GM19467 (cell line): Measurements from ENCODE around the gene ETV6.
A peak's percentile ranks its signal among the peaks of the same experiment; 100 is the strongest.

Experiments
- ATAC-seq: cut with Tn5 transposase; IDR thresholded peaks from one replicate; pipeline ENCODE4 v1.9.1; 2021; ENCODE audit warnings: mild to moderate bottlenecking, moderate library complexity; ENCODE audit not compliant: unreplicated experiment

The ETV6 gene

DNA sequence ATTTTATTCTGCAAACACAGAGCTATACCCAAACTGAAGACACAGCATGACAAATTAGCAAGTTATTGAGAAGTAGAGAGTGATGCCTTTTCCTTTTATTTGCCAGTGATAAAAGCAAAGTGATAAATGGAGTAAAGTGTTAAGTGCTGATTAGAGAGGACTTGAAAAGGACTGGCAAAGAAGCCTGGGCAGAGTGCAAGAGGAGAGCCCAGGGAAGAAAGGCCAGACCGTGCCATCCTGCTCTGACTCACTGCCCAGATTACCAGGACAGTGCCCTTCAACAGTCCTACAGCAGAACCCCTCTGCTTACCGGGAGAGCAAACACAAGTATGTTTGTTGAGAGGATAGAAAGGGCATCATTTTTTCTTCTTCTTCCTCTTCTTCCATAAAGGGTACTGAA lies 106.5 kb downstream of the ETV6 start:
- ATAC-seq, result no peak

- no peak for ATAC-seq
Measured at GRCh38 chr12:11756523-11756922, 107.0 kb downstream of the ETV6 start.

DNA sequence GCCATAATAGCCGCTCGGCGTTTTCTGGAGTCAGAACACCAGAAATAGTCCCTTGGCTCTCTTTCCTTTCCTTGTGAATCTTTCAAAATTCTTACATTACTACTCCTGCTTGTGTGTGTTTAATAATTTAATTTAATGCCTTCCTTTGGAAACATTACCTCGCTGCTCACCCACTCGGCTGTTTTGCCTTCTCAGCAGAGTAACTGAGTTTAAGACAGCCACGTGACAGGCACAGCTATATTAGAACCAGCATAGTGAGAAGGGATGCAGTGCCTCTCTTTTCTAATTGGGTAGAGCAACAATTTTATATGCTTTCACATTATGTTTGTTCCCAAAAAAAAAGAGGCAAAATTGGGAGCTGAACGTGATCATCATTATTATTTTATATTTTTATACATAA lies 107.6 kb downstream of the ETV6 start:
- no peak for ATAC-seq

- no peak for ATAC-seq
Measured at GRCh38 chr12:11757531-11757930, 108.1 kb downstream of the ETV6 start.

DNA sequence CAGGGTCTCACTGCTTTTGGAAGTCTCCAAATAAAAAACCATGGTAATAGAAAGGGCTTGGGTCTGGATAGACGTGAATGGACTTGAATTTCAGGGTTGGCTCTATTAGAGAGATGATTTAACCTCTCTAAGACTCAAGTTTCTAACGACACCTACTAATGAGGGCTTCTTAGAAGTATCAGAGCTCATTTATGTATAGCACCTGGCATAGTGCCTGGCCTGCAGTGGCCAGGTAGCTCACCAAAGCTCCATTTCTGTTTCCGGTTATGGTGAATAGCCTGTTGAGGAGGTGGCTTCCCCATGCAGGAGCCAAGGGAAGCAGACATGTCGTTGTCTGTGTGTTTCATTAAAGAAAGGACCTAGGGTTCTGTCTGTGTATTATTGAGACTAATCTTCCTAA lies 108.6 kb downstream of the ETV6 start:
- ATAC-seq, result no peak

DNA sequence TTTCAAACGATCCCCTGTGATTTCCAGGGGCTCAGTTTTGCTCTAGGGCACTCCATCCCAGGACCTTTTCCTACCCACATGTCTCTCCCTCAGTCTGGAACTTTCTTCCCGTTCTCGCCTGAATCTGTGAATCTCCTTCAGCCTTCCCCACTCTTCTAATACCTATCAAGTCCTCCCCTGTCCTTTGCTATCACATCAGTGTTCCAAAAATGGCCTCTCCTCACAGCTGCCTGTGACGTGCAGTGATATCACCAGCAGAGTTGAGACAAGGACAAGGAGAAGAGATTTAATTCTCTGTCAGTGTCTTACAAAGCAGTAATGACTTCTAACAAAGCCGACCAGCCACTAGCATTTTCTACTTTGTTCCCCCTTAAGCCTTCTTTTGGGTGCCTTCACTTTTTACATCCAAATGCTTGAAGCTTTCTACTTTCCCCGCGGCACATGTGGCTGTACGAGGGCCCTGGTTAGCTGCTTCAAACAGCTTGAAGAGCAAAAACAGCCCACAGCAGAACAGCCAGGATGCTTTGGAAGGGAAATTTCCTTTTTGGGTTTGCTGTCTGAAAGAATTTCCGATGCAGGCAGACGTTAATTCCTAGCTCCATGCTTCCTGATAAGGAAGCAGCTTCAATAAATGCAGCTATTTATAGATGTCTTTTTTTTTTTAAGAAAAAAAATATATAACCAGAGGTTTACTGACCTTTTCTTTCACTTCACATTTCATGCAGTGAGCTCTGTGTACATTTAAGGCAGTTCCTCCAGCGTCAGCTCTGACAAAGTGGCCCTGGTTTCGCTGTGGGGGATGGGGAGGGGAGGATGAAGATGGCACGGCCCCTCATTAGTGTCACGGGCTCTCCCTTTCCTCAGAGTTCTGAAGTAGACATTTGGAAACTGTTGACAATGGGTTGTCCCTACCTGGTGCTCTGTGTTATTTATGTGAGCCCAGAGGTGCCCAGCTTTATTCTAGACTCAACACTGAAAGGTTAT lies 109.3 kb downstream of the ETV6 start:
- no peak for ATAC-seq

DNA sequence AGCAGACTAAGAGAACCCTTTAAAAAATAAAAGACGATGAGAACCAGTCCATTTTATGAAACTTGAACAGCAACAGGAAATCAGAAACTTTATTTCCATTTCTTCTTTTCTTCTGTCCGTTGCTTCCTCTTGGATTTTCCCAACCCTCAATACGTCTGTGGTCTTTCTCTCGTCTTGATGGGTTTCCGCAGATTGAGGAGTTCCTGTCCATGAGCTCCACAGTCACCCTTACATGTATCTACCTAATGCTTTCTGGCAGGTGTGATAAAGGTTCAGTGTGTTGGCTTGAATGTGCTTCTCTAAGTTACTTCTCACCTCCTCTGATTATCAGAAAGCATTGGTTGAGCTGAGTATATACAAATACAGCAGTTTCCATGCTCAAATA lies 110.0 kb downstream of the ETV6 start:
- ATAC-seq, result no peak

- ATAC-seq, result no peak
Measured at GRCh38 chr12:11759899-11760298, 110.4 kb downstream of the ETV6 start.

DNA sequence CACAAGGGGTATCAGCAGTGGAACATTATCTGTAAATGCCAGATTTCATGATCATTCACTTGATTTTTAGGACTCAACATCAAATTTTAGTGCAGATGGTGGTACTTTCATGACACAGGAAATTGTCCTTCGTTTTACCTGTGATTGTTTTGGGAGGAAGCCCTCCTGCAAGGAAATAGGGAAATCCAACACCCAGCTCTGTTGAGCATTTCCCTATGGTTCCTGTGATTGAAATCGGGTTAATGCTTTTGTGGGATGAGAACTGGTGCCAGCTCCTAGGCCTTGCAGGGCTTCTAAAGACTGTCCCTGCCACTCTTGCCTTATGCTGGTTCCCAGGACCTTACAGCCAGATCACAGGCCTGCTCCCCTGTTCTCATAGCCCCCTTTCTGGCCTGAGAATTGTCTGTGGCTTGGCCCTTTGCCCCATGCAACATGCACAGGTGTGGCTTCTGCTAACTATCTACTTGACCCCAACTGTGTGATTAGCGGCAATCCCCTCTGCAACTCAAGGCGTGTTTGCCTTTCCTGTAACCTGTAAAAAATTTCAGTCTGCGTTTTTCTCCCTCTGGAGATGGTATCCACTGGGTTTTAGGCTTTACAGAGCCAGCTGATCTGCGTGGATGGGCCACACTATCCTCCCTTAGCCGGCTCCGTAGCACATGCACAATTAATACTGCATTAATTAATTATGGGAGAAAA lies 112.5 kb downstream of the ETV6 start:
- ATAC-seq, result peak; percentile 43

GRCh38 chr12:11762723-11763326 lies 113.4 kb downstream of the ETV6 start:
- ATAC-seq, result no peak

DNA sequence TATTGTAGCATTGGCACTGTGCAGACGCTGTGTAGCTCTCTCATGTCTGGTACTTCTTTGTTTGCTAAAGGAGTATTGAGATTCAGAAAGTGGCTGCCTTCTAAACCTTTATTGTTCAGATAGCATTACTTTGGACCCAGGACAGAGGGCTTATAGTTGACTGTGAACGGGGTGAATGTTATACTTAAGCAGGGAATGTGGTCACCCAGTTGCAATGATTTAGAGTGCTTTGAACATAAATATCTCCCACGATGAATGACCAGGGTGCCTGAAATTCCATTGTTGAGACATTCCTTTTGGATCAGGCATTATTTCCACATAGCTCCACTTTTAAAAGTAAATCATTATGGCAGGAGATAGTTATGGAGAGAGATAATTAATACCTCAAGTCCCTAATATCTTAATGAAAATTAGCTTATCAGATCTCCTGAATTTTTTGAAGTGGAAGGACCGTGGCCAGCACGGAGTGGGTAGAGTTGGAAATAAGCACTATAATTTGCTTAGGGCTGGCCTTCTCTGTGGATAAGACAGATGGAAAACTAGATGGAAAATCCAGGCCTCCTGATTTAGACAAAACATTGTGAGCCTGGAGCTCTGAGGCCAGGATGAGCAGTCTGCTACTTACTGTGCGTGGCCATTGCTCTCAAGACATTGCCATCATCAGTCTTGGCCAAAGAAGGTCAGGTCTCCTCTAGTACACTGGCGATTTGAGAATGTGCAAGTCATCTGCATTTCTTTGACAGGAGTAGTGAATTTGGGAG lies 114.5 kb downstream of the ETV6 start:
- no peak for ATAC-seq

DNA sequence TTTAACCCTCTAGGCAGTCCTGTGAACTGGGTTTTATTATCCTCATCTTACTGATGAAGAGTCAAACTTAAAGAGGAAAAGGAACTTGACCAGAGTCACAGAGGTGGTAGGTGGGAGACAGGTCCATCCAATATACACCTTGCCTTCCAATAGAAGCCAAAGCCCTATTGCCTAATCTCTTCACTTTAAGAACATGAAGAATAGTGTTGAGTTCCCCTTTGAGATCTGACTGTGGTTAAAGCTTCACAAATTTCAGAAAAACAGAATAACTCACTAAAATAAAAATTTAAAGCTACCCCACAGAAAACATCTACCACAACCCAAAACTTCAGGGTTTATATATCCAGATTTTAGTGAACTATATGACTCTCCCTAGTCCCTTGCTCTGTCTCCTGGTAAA lies 115.4 kb downstream of the ETV6 start:
- no peak for ATAC-seq

DNA sequence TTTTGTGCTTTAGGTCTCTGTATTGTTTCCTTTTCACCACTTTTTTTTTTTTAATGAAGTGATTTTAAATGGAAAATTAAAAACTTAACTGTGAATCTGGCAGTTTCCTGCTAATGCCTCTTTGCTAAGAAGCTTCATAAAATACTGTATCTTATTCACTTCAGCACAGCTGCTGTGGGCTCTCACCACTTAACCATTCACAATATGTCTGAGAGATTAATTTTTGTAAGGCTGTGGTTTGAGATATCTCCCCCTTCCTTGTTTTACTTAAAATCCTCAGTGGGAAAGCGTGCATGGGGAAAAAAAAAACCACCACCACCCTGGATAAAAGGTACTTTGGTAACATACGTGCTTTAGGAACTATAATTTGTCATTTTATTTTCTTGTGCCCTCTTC lies 115.9 kb downstream of the ETV6 start:
- ATAC-seq, result no peak

DNA sequence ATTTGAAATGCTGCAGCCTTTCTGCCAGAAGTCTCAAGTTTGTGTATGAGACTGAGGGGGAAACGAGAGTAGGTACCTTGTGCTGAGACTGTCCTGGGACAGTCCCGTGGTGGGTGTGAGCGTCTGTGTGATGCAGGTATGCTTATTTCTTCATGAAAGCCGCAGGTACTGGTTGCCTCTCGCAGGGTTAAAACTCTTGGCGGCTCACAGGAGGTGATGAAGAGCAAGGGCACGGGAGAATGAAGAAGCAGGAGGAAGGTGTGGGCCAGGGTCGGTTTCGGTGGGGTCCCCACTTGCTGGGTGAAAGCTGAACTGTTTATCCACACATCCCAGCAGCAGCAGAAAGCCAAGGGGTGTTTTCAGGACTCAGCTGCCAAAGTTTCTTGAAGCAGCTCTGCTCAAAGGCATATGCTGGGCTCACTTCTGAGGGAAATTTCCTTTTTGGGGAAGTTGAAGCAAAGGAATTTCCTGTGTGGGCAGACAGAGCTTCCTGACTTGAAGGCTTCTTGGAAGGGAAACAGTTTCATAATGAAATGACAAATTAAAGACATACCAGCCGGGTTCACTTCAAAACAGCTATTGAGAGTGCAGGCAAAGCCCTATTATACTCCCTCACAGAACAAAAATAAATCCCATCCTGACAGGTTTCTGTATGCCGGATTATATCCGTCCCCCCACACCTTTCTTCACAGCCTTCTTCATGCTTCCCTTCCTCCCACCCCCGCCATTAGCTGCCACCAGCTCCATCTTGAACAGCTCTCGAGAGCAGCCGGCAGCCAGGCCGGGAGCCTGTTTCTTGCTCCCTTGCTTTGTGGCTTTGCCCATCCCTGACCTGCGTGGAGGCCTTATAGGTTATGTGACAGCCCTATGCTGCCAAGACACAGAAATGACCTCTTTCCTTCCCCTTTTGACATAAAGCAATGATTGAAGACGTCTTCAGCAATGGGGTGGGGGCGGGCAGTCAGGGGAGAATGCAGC lies 116.6 kb downstream of the ETV6 start:
- ATAC-seq, result peak; percentile 44

- no peak for ATAC-seq
Measured at GRCh38 chr12:11767029-11767724, 117.7 kb downstream of the ETV6 start.

GRCh38 chr12:11767798-11768197 lies 118.3 kb downstream of the ETV6 start:
- no peak for ATAC-seq

DNA sequence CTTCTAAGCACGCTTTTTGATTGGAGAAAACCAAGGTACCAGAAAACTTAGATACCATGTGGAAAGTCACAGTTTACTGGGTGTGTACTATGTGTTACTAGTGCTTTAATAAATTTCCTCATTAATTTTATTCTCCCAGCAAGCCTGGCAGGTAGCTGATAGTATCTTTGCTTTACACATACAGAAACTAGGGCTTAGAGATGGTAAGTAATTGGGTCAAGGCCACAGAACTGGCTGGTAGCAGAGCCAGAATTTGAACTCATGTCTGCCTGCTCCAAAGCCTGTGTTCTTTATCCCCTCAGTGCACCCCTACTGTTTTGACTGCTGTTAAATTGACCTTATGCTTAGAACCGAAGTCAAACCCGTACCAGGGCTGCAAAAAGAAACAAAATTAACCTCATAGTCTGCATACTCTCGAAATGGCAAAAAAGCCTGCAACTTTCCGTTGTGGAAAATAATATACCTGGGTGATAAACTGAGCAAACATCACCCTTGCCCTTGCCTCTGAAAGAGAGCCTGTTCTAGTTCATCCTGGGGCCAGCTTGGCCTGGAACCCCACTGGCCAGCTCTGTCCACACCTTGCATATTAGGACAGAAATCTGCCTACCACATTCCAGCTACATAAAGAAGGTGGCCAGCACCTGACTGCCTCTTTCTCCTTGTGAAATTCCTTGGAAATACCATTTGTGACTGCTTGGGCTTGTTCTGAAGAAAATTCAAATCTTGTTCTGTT lies 118.9 kb downstream of the ETV6 start:
- ATAC-seq, result no peak

- no peak for ATAC-seq
Measured at GRCh38 chr12:11769723-11770514, 120.4 kb downstream of the ETV6 start.
